CD14-positive monocyte (primary cell): Measurements from ENCODE around the gene EXOC8. TPM values are rescaled to one million over a fixed set of nuclear protein-coding genes. Genes with fewer than 3 reads are reported as not detected.

Experiments used
- DNase-seq, 3 donors: peaks; one replicate each; pipeline ENCODE4 v3.0.0-alpha.2; 2011 to 2022
- H2AFZ ChIP-seq: 2 replicates; pipeline ENCODE4 v1.6.0; 2012; ENCODE audit warnings: mild to moderate bottlenecking, low read depth, low read length, inconsistent platforms; ENCODE audit not compliant: insufficient read depth, poor library complexity, severe bottlenecking
- H3K27ac ChIP-seq, 2 donors: 1 replicate in 1 of 2; 2 replicates in 1 of 2; pipeline ENCODE4 v1.5.1; 2012 to 2013; ENCODE audit warnings: low read length in 2 of 2, control low read depth in 1 of 2, inconsistent platforms in 1 of 2, low read depth in 1 of 2, mild to moderate bottlenecking in 1 of 2
- H3K27me3 ChIP-seq, 2 donors: one replicate each; pipeline versions ENCODE4 v1.6.0 to v1.6.1; 2011 to 2013; ENCODE audit warnings: low read length in 2 of 2; ENCODE audit not compliant: control insufficient read depth in 2 of 2, insufficient read depth in 2 of 2
- H3K36me3 ChIP-seq, 2 donors: replicated peaks in 1 of 2; 1 replicate in 1 of 2; 2 replicates in 1 of 2; pipeline versions ENCODE4 v1.5.1 to v1.6.1; 2012 to 2013; ENCODE audit warnings: low read length in 2 of 2, control low read depth in 1 of 2, inconsistent platforms in 1 of 2, mild to moderate bottlenecking in 1 of 2; ENCODE audit not compliant: insufficient read depth in 2 of 2, control insufficient read depth in 1 of 2
- H3K4me1 ChIP-seq, 2 donors: 1 replicate in 1 of 2; 2 replicates in 1 of 2; pipeline versions ENCODE4 v1.5.1 to v1.6.1; 2012 to 2013; ENCODE audit warnings: low read length in 2 of 2, control low read depth in 1 of 2, inconsistent platforms in 1 of 2, mild to moderate bottlenecking in 1 of 2, moderate library complexity in 1 of 2; ENCODE audit not compliant: insufficient read depth in 2 of 2, control insufficient read depth in 1 of 2
- H3K4me2 ChIP-seq: replicated peaks from 2 replicates; pipeline ENCODE3; 2012; ENCODE audit warnings: low read length, moderate library complexity, mild to moderate bottlenecking; ENCODE audit not compliant: poor library complexity, severe bottlenecking; ENCODE audit errors: extremely low read depth
- H3K4me3 ChIP-seq, 3 experiments: fragments of 200-600 bp in 1 of 3; sonication (generic) in 1 of 3; replicated peaks in 1 of 3; 1 replicate in 2 of 3; 2 replicates in 1 of 3; pipeline ENCODE4 v1.5.1; 2011 to 2013; ENCODE audit warnings: low read length in 3 of 3, mild to moderate bottlenecking in 3 of 3, control low read depth in 2 of 3, low read depth in 2 of 3, inconsistent platforms in 1 of 3, moderate library complexity in 1 of 3
- H3K79me2 ChIP-seq: 2 replicates; pipeline ENCODE4 v1.6.0; 2012; ENCODE audit warnings: mild to moderate bottlenecking, control low read depth, inconsistent platforms, low read length, moderate library complexity; ENCODE audit not compliant: insufficient read depth
- H3K9ac ChIP-seq: 2 replicates; pipeline ENCODE4 v1.6.0; 2017; ENCODE audit warnings: low read length, mild to moderate bottlenecking; ENCODE audit not compliant: insufficient read depth, poor library complexity, severe bottlenecking
- H3K9me3 ChIP-seq, 2 donors: replicated peaks in 1 of 2; 1 replicate in 1 of 2; 2 replicates in 1 of 2; pipeline versions ENCODE4 v1.5.1 to v1.6.1; 2012 to 2013; ENCODE audit warnings: low read length in 2 of 2, control low read depth in 1 of 2; ENCODE audit not compliant: control insufficient read depth in 1 of 2, insufficient read depth in 1 of 2
- H4K20me1 ChIP-seq: 2 replicates; pipeline ENCODE4 v1.6.0; 2012; ENCODE audit warnings: mild to moderate bottlenecking, low read length, control low read depth, moderate library complexity; ENCODE audit not compliant: insufficient read depth
- H3K27ac Mint-ChIP-seq, 7 donors: one replicate each; pipeline ENCODE4 v1.8.0; 2020; ENCODE audit warnings: mild to moderate bottlenecking in 7 of 7, mixed read lengths in 7 of 7, moderate library complexity in 6 of 7, inconsistent platforms in 2 of 7
- H3K27me3 Mint-ChIP-seq, 3 donors: one replicate each; pipeline ENCODE4 v1.8.0; 2021 to 2022; ENCODE audit warnings: low read depth in 3 of 3, mild to moderate bottlenecking in 3 of 3, mixed read lengths in 3 of 3, moderate library complexity in 3 of 3, inconsistent platforms in 1 of 3
- H3K36me3 Mint-ChIP-seq, 2 donors: one replicate each; pipeline ENCODE4 v1.8.0; 2020; ENCODE audit warnings: mixed read lengths in 2 of 2, inconsistent platforms in 1 of 2, mild to moderate bottlenecking in 1 of 2
- H3K4me1 Mint-ChIP-seq: one replicate; pipeline ENCODE4 v1.8.0; 2020; ENCODE audit warnings: mild to moderate bottlenecking, mixed read lengths
- H3K4me3 Mint-ChIP-seq, 2 donors: one replicate each; pipeline ENCODE4 v1.8.0; 2020; ENCODE audit warnings: mild to moderate bottlenecking in 2 of 2, mixed read lengths in 2 of 2, moderate library complexity in 1 of 2
- H3K9me3 Mint-ChIP-seq, 7 donors: one replicate each; pipeline ENCODE4 v1.8.0; 2020 to 2022; ENCODE audit warnings: mixed read lengths in 7 of 7, mild to moderate bottlenecking in 6 of 7, moderate library complexity in 6 of 7, inconsistent platforms in 2 of 7
- CTCF ChIP-seq: fragments of 200-600 bp; IDR thresholded peaks from one replicate; pipeline ENCODE4 v1.8.0; 2022; ENCODE audit warnings: antibody characterized with exemption, mild to moderate bottlenecking
- WGBS: methylation state at CpG from one replicate; pipeline ENCODE4 v1.1.5; 2013; ENCODE audit warnings: missing lambda C conversion rate; ENCODE audit not compliant: insufficient coverage; 5-methylcytosine and 5-hydroxymethylcytosine counted together
- intact Hi-C, 2 donors: fragments of 100-400 bp; cut with micrococcal nuclease; formaldehyde crosslinking; loops; one replicate each; pipeline versions ENCODE4 v1.15.0 to v1.15.1; 2023
- polyA plus RNA-seq, 3 donors: library from polyadenylated mRNA; depleted of rRNA in 1 of 3; unstranded in 2 of 3; stranded (reverse) in 1 of 3; fragments of 300-500 nt in 2 of 3; fragments of >200 nt in 1 of 3; fragmentation: Illumina TruSeq in 2 of 3; gene quantifications; 1 replicate in 2 of 3; 2 replicates in 1 of 3; pipeline ENCODE4 v1.2.3, GENCODE V29; 2012 to 2021

EXOC8 gene
- polyA plus RNA-seq, 3 donors: 2.8 to 7.8 (median 3.1) TPM

- TF ChIP-seq CTCF: no peak
- WGBS: no CpG with 5 or more reads among the region's 6 CpGs
- peak overlapping the region in 1 of 2 donors; percentile 33 for H3K27ac ChIP-seq
- no peak overlapping the region for H2AFZ ChIP-seq
- H3K79me2 ChIP-seq: peaks cover 85% of the 10 kb centered on the region
- intact Hi-C loops: loop anchor here (5.0 to 10.0 kb wide), 5 partner anchors 87 to 690 kb away; partner anchors contain the start of genes ARV1 (in 1 of the 2), COG2 (in 1 of the 2), EGLN1 (in 1 of the 2) and GNPAT (in 1 of the 2)
- H3K36me3 Mint-ChIP-seq: peaks cover 6 to 34% of the 10 kb centered on the region in 2 donors
- H4K20me1 ChIP-seq: peaks cover 79% of the 10 kb centered on the region
- H3K4me1 Mint-ChIP-seq: peaks cover 60% of the 10 kb centered on the region
- H3K4me3 Mint-ChIP-seq: peak overlapping the region in 1 of 2 donors; percentile 59
- peak overlapping the region in 1 of 3 experiments; percentile 33 for H3K4me3 ChIP-seq
- H3K9ac ChIP-seq: no peak overlapping the region
- DNase-seq: no peak
- H3K4me2 ChIP-seq: peak overlapping the region; percentile 93
- H3K27me3 Mint-ChIP-seq: no peaks in the 10 kb centered on the region
- peak overlapping the region in 1 of 7 donors; percentile 6 for H3K27ac Mint-ChIP-seq
- H3K36me3 ChIP-seq: peaks cover 7 to 9% of the 10 kb centered on the region in 2 donors
- peaks cover 47 to 59% of the 10 kb centered on the region in 2 donors for H3K4me1 ChIP-seq
- H3K9me3 Mint-ChIP-seq: no peaks in the 10 kb centered on the region
- no peaks in the 10 kb centered on the region for H3K27me3 ChIP-seq
- H3K9me3 ChIP-seq: no peaks in the 10 kb centered on the region
Measured at GRCh38 chr1:231334952-231335351, 2.7 kb downstream of the EXOC8 start.

- Mint-ChIP-seq H3K4me3 (peak overlapping the region in 1 of 2 donors; percentile 55), H3K27me3 (no peaks in the 10 kb centered on the region), H3K9me3 (peaks cover 0 to 2% (median 0%) of the 10 kb centered on the region in 7 donors), H3K36me3 (peaks cover 8 to 33% of the 10 kb centered on the region in 2 donors), H3K4me1 (peaks cover 54% of the 10 kb centered on the region), H3K27ac (peak overlapping the region in 2 of 7 donors; percentile 6 to 12)
- Histone ChIP-seq H4K20me1 (peaks cover 85% of the 10 kb centered on the region), H3K9ac (peak overlapping the region; percentile 17), H3K4me2 (peak overlapping the region; percentile 93), H3K4me3 (peak overlapping the region in 1 of 3 experiments; percentile 33), H3K79me2 (peaks cover 77% of the 10 kb centered on the region), H2AFZ (no peak overlapping the region), H3K4me1 (peaks cover 41 to 52% of the 10 kb centered on the region in 2 donors), H3K27ac (peak overlapping the region in 1 of 2 donors; percentile 33), H3K27me3 (no peaks in the 10 kb centered on the region), H3K9me3 (no peaks in the 10 kb centered on the region), H3K36me3 (peaks cover 7 to 9% of the 10 kb centered on the region in 2 donors)
- intact Hi-C loops: loop anchor here (10.0 kb wide), 2 partner anchors 89 to 689 kb away; partner anchors contain the start of genes COG2 (in 1 of the 2) and GNPAT (in 1 of the 2)
- no peak for TF ChIP-seq CTCF
- DNase-seq: no peak
- WGBS: no CpG with 5 or more reads among the region's 1 CpG
Measured at GRCh38 chr1:231334079-231334666, 3.5 kb downstream of the EXOC8 start.
